SK-N-SH treated with all-trans-retinoic acid at 6 μM for 48 hours (cell line): Measurements from ENCODE around the gene KDM5A.

Experiments
- ATAC-seq: fragments of 200-7000 bp; cut with Tn5 transposase; 3 replicates; pipeline ENCODE4 v1.9.1; 2020; ENCODE audit warnings: mild to moderate bottlenecking, moderate library complexity
- BACH2 ChIP-seq: fragments of 250-450 bp; sonication (Bioruptor Pico); IDR thresholded peaks from 2 replicates; pipeline ENCODE4 v1.9.0; 2021; ENCODE audit warnings: mild to moderate bottlenecking, borderline replicate concordance
- CSDC2 ChIP-seq: fragments of 250-450 bp; sonication (Bioruptor Pico); IDR thresholded peaks from 2 replicates; pipeline ENCODE4 v1.5.0; 2020; ENCODE audit warnings: mild to moderate bottlenecking, moderate library complexity
- ESRRG ChIP-seq: fragments of 250-450 bp; sonication (Bioruptor Pico); IDR thresholded peaks from 2 replicates; pipeline ENCODE4 v1.6.1; 2021; ENCODE audit warnings: mild to moderate bottlenecking
- GLIS3 ChIP-seq: fragments of 250-450 bp; sonication (Bioruptor Pico); IDR thresholded peaks from 2 replicates; pipeline ENCODE4 v1.5.0; 2020; ENCODE audit warnings: mild to moderate bottlenecking, moderate library complexity
- ISL1 ChIP-seq: fragments of 250-450 bp; sonication (Bioruptor Pico); IDR thresholded peaks from 2 replicates; pipeline ENCODE4 v2.1.2; 2022; ENCODE audit warnings: mild to moderate bottlenecking, moderate library complexity
- OSR1 ChIP-seq: fragments of 250-450 bp; sonication (Bioruptor Pico); IDR thresholded peaks from 2 replicates; pipeline ENCODE4 v1.8.0; 2022; ENCODE audit warnings: moderate library complexity, mild to moderate bottlenecking, inconsistent platforms
- PPARA ChIP-seq: fragments of 250-450 bp; sonication (Bioruptor Pico); IDR thresholded peaks from 2 replicates; pipeline ENCODE4 v1.5.0; 2020; ENCODE audit warnings: mild to moderate bottlenecking, borderline replicate concordance
- RARB ChIP-seq: fragments of 250-450 bp; sonication (Bioruptor Pico); IDR thresholded peaks from 2 replicates; pipeline ENCODE4 v1.8.0; 2021; ENCODE audit warnings: mild to moderate bottlenecking, moderate library complexity
- SNAI2 ChIP-seq: fragments of 250-450 bp; sonication (Bioruptor Pico); IDR thresholded peaks from 2 replicates; pipeline ENCODE4 v1.5.0; 2020; ENCODE audit warnings: mild to moderate bottlenecking, moderate library complexity
- TCF4 ChIP-seq: fragments of 250-450 bp; sonication (Bioruptor Pico); IDR thresholded peaks from 2 replicates; pipeline ENCODE4 v1.8.0; 2021; ENCODE audit warnings: mild to moderate bottlenecking, moderate library complexity, borderline replicate concordance
- TOX ChIP-seq: fragments of 250-450 bp; sonication (Bioruptor Pico); IDR thresholded peaks from 2 replicates; pipeline ENCODE4 v1.8.0; 2021; ENCODE audit warnings: mild to moderate bottlenecking, moderate library complexity, borderline replicate concordance
- ZC3H10 ChIP-seq: fragments of 250-450 bp; sonication (Bioruptor Pico); IDR thresholded peaks from 2 replicates; pipeline ENCODE4 v1.5.1; 2021; ENCODE audit warnings: mild to moderate bottlenecking, moderate library complexity
- ZFP3 ChIP-seq: fragments of 250-450 bp; sonication (Bioruptor Pico); IDR thresholded peaks from 2 replicates; pipeline ENCODE4 v1.5.0; 2020; ENCODE audit warnings: mild to moderate bottlenecking, moderate library complexity
- ZFP30 ChIP-seq: fragments of 450-650 bp; formaldehyde crosslinking; IDR thresholded peaks from 2 replicates; pipeline ENCODE4 v1.5.0; 2022; ENCODE audit warnings: mild to moderate bottlenecking, moderate library complexity
- ZNF565 ChIP-seq: fragments of 450-650 bp; formaldehyde crosslinking; conservative IDR thresholded peaks from 2 replicates; pipeline ENCODE4 v1.5.0; 2020; ENCODE audit warnings: low read depth, mild to moderate bottlenecking, moderate library complexity
- ZNF70 ChIP-seq: fragments of 450-650 bp; formaldehyde crosslinking; IDR thresholded peaks from 2 replicates; pipeline ENCODE4 v1.5.0; 2020; ENCODE audit warnings: mild to moderate bottlenecking, moderate library complexity
- ZNF8 ChIP-seq: fragments of 450-650 bp; formaldehyde crosslinking; IDR thresholded peaks from 2 replicates; pipeline ENCODE4 v1.5.0; 2020; ENCODE audit warnings: mild to moderate bottlenecking, moderate library complexity
- TF ChIP-seq, protein P1 (sequence below): fragments of 250-450 bp; sonication (Bioruptor Pico); IDR thresholded peaks from 2 replicates; pipeline ENCODE4 v1.5.1; 2021; ENCODE audit warnings: mild to moderate bottlenecking, moderate library complexity
- TF ChIP-seq, protein P2 (sequence below): fragments of 250-450 bp; sonication (Bioruptor Pico); IDR thresholded peaks from 2 replicates; pipeline ENCODE4 v1.8.0; 2021; ENCODE audit warnings: low read depth, mild to moderate bottlenecking, moderate library complexity, borderline replicate concordance
- TF ChIP-seq, protein P3 (sequence below): fragments of 250-450 bp; sonication (Bioruptor Pico); IDR thresholded peaks from 2 replicates; pipeline ENCODE4 v1.5.1; 2020; ENCODE audit warnings: low read depth, mild to moderate bottlenecking, moderate library complexity
- TF ChIP-seq, protein P4 (sequence below): fragments of 250-450 bp; sonication (Bioruptor Pico); IDR thresholded peaks from 2 replicates; pipeline ENCODE4 v1.5.0; 2020; ENCODE audit warnings: mild to moderate bottlenecking, moderate library complexity

The KDM5A gene

DNA sequence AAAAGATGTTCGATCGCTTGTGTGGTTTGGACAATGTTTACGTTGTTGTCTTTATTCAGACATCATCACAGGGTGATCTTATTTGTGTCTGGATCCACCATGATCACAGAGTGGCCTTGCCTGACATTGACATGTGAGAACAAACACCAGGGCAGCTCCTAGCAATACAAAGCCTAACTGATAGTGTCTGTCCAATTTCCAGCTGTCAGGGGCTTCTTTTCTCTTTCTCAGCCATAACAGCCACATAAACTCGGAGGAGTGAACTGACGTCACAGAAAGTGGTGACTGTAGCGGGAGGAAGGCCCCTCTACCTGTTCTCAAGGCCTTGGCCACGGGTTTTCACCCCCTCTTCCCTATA is 120.7 kb downstream of the KDM5A start:
- peak; percentile 15 for ATAC-seq
- TF ChIP-seq SNAI2 (CRISPR knock-in tag) (no peak), ZNF8 (CRISPR knock-in tag) (no peak), ISL1 (no peak), PPARA (CRISPR knock-in tag) (no peak)
- TF ChIP-seq, protein P1, sequence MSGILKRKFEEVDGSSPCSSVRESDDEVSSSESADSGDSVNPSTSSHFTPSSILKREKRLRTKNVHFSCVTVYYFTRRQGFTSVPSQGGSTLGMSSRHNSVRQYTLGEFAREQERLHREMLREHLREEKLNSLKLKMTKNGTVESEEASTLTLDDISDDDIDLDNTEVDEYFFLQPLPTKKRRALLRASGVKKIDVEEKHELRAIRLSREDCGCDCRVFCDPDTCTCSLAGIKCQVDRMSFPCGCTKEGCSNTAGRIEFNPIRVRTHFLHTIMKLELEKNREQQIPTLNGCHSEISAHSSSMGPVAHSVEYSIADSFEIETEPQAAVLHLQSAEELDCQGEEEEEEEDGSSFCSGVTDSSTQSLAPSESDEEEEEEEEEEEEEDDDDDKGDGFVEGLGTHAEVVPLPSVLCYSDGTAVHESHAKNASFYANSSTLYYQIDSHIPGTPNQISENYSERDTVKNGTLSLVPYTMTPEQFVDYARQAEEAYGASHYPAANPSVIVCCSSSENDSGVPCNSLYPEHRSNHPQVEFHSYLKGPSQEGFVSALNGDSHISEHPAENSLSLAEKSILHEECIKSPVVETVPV: no peak
- TF ChIP-seq, protein P2, sequence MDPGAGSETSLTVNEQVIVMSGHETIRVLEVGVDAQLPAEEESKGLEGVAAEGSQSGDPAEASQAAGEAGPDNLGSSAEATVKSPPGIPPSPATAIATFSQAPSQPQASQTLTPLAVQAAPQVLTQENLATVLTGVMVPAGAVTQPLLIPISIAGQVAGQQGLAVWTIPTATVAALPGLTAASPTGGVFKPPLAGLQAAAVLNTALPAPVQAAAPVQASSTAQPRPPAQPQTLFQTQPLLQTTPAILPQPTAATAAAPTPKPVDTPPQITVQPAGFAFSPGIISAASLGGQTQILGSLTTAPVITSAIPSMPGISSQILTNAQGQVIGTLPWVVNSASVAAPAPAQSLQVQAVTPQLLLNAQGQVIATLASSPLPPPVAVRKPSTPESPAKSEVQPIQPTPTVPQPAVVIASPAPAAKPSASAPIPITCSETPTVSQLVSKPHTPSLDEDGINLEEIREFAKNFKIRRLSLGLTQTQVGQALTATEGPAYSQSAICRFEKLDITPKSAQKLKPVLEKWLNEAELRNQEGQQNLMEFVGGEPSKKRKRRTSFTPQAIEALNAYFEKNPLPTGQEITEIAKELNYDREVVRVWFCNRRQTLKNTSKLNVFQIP: no peak

DNA sequence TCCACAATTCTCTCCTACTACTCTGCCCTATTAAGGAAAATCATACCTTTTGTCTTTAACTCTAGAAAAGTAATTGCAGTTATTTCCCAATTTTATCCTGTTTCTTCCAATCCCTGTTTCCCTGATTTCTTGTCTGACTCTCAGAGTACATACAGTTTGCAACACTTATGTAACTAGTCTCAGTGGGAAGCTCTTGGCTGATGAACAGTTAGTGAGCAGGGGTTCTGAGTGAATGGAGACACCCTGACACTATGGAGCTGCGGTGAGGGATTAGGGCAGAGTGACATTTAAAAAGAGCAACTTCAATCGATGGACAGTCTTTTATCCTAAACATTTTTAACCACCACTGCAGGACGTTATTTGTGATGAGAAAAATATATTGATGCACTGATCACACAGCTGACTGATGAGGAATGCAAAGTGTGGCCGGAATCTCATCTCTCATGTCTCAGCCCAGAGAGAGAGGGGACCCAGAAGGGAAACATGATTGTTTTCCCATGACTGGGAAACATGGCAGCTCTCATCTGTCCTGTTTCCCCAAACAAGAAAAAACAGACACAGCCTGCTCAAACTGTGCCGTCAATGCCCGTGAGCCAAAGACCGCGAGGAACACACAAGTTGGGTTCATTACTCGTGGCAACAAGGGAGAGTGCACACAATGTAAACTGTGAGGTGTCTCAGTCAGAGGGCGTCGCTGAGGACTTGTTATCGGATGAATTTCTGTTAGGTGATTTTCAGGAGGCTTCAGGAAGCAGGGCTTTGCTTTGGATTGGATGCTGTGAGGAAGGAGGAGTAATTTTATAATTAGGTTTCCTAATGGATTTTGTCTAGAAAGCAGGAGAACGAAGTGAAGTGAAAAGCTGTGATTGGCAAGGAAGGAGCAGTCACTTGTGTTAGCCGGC is 121.3 kb downstream of the KDM5A start:
- TF ChIP-seq PPARA (CRISPR knock-in tag) (no peak), SNAI2 (CRISPR knock-in tag) (no peak), ZC3H10 (CRISPR knock-in tag) (no peak), BACH2 (CRISPR knock-in tag) (no peak), TCF4 (CRISPR knock-in tag) (no peak), ZFP3 (CRISPR knock-in tag) (no peak), ESRRG (no peak), ZNF8 (CRISPR knock-in tag) (no peak), OSR1 (CRISPR knock-in tag) (no peak)
- TF ChIP-seq, protein P1: no peak
- TF ChIP-seq, protein P3, sequence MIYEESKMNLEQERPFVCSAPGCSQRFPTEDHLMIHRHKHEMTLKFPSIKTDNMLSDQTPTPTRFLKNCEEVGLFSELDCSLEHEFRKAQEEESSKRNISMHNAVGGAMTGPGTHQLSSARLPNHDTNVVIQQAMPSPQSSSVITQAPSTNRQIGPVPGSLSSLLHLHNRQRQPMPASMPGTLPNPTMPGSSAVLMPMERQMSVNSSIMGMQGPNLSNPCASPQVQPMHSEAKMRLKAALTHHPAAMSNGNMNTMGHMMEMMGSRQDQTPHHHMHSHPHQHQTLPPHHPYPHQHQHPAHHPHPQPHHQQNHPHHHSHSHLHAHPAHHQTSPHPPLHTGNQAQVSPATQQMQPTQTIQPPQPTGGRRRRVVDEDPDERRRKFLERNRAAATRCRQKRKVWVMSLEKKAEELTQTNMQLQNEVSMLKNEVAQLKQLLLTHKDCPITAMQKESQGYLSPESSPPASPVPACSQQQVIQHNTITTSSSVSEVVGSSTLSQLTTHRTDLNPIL (CRISPR knock-in tag): no peak
- ATAC-seq: peak; percentile 28; the same call in 2 of the 3 replicates

DNA sequence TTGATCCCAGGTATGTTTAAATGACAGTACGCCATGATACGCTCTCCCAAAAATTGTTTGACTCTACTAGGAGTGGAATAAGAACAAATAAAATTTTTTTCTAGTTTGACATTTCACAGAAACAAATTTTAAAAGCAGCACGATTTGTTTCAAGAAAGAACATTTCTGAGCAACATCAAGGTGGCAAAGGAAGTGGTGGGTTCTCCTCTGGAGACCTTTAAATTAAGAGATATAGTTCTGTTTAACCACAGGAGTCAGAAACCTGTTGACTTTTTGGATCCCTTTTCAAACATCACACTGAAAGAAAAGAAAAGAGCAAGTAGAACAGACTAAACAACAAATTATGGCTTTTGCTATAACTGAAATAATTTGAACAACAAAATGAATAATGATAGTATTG is 124.0 kb downstream of the KDM5A start:
- TF ChIP-seq ZFP3 (CRISPR knock-in tag) (no peak), ZNF70 (CRISPR knock-in tag) (no peak), ESRRG (no peak), ZFP30 (CRISPR knock-in tag) (no peak), TOX (CRISPR knock-in tag) (no peak), CSDC2 (CRISPR knock-in tag) (no peak), RARB (no peak), GLIS3 (no peak), ZNF565 (CRISPR knock-in tag) (no peak)
- TF ChIP-seq, protein P3 (CRISPR knock-in tag): no peak
- TF ChIP-seq, protein P4, sequence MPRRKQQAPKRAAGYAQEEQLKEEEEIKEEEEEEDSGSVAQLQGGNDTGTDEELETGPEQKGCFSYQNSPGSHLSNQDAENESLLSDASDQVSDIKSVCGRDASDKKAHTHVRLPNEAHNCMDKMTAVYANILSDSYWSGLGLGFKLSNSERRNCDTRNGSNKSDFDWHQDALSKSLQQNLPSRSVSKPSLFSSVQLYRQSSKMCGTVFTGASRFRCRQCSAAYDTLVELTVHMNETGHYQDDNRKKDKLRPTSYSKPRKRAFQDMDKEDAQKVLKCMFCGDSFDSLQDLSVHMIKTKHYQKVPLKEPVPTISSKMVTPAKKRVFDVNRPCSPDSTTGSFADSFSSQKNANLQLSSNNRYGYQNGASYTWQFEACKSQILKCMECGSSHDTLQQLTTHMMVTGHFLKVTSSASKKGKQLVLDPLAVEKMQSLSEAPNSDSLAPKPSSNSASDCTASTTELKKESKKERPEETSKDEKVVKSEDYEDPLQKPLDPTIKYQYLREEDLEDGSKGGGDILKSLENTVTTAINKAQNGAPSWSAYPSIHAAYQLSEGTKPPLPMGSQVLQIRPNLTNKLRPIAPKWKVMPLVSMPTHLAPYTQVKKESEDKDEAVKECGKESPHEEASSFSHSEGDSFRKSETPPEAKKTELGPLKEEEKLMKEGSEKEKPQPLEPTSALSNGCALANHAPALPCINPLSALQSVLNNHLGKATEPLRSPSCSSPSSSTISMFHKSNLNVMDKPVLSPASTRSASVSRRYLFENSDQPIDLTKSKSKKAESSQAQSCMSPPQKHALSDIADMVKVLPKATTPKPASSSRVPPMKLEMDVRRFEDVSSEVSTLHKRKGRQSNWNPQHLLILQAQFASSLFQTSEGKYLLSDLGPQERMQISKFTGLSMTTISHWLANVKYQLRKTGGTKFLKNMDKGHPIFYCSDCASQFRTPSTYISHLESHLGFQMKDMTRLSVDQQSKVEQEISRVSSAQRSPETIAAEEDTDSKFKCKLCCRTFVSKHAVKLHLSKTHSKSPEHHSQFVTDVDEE (CRISPR knock-in tag): no peak
- TF ChIP-seq, protein P1: no peak
- TF ChIP-seq, protein P2: no peak
- no peak for ATAC-seq
